Activated CD8-positive, alpha-beta memory T cell treated with anti-CD3 and anti-CD28 coated beads, Interleukin-2, amount 50 U/mL, for 1 hour (primary cell): Measurements from ENCODE around the gene SLC6A3.

Source experiments
- DNase-seq: peaks from one replicate; pipeline ENCODE4 v3.0.0-alpha.2; 2020; ENCODE audit errors: extremely low read depth

Gene SLC6A3

DNA sequence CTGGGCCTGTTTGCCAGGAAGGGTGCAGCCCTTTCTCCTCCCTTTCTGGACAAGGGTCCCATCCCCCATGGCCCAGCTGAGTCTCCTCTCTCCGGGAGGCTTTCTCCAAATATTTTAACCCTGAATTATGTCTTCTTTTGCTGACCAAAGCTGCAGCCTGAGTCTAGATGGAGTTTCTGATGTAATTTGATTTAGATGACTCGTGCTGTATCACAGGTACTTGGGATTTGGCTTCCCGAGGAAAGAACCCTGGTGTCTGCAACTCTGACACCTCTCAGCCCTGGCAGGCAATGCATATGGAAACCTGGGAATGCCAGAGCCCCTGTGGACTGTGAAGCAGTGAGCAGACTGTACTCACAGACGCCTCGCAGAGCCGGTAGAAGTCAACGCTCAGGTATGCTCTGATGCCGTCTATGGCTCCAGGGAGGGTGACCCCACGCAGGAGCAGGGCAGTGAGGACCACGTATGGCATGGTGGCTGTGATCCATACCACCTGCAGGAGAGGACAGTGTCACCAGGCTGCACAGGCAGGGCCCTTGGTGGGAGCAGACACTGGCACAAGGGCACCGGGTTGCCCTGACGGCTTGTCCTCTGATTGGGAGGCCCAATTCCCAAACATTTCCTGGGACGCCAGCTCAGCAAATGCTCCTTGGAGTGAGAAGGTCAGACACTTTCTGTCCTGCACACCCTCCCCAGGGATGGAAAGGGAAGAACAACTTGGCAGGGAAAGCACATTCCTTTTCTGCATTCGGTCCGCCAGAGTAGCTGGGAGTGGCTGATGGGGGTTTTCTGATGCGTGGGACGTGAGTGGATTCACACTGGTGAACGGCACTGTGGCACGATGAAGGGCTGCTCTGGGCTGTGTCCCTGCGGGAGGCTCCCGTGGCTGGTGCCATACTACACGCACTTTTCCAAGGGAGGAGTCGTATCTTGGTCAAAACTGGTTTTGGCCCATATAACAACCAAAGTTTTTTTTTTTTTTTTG lies 24.7 kb downstream of the SLC6A3 start:
- DNase-seq: no peak

- no peak for DNase-seq
Observed at GRCh38 chr5:1419476-1420210, 25.6 kb downstream of the SLC6A3 start.

DNA sequence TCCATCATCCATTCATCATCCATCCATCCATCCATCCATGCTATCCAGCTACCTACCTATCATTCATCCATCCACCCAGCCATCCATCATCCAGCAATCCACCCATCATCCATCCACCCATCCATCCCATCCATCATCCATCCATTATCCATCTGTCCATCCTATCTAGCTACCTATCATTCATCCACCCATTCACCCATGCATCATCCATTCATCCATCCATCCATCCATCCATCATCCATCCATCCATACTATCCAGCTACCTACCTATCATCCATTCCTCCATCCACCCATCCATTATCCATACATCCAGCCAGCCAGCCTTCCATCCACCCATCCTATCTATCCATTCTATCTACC lies 26.3 kb downstream of the SLC6A3 start:
- no peak for DNase-seq

GRCh38 chr5:1418238-1418920 lies 26.9 kb downstream of the SLC6A3 start:
- no peak for DNase-seq

- DNase-seq: no peak
Observed at GRCh38 chr5:1417586-1418225, 27.5 kb downstream of the SLC6A3 start.

GRCh38 chr5:1416856-1417469 lies 28.3 kb downstream of the SLC6A3 start:
- DNase-seq: no peak

GRCh38 chr5:1415626-1416360 lies 29.4 kb downstream of the SLC6A3 start:
- no peak for DNase-seq

GRCh38 chr5:1415059-1415425 lies 30.2 kb downstream of the SLC6A3 start:
- no peak for DNase-seq

GRCh38 chr5:1414311-1415058 lies 30.8 kb downstream of the SLC6A3 start:
- no peak for DNase-seq

DNA sequence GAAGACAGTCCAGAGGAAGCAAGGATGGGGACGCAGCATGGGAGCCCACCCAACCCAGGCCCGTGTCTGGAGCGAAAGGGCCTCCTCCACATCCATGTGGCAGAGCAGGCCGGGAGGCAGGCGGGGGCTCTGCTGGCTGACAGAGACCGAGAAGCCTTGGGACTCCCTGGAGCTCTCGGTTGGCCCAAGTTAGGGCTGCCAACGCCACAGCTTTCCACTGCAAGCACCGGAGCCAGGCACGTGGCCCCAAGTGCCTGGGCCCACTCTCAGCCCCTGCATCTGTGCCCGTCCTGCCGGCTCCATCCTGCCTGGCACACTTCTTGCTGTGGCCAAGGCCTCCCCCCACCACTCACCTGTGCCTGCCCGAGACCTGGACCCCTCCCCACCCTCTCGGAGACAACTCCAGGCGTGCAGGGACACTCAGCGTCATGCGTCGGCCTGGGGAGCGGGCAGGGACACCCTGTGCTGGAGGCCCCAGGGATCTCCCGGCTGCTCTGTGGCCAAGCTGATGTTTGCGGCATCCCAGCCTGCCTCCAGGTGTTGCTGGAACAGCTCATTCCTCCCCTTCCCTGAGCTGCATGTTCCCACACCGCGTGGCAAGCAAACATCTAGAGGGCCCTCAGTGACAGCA lies 31.5 kb downstream of the SLC6A3 start:
- no peak for DNase-seq

GRCh38 chr5:1413211-1413610 lies 32.0 kb downstream of the SLC6A3 start:
- DNase-seq: no peak

- no peak for DNase-seq
Observed at GRCh38 chr5:1412621-1413020, 32.6 kb downstream of the SLC6A3 start.

- no peak for DNase-seq
Observed at GRCh38 chr5:1412163-1412562, 33.1 kb downstream of the SLC6A3 start.

DNA sequence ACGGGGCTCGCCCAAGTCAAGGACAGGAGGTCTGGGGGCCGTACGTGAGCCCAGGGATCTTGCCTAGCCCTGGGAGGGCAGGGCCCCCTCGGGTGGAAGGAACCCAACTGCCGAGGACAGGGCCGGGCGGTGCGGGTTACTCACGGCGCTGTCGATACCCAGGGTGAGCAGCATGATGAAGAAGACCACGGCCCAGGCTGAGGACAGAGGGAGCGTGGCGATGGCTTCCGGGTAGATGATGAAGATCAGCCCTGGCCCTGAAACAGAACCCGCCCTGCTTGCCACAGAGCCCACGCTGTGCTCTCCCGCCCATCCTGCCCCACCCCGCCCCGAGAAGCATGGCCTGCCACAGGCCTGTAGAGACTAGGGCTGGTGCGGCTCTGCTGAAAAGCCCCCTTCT lies 34.1 kb downstream of the SLC6A3 start:
- DNase-seq: no peak

DNA sequence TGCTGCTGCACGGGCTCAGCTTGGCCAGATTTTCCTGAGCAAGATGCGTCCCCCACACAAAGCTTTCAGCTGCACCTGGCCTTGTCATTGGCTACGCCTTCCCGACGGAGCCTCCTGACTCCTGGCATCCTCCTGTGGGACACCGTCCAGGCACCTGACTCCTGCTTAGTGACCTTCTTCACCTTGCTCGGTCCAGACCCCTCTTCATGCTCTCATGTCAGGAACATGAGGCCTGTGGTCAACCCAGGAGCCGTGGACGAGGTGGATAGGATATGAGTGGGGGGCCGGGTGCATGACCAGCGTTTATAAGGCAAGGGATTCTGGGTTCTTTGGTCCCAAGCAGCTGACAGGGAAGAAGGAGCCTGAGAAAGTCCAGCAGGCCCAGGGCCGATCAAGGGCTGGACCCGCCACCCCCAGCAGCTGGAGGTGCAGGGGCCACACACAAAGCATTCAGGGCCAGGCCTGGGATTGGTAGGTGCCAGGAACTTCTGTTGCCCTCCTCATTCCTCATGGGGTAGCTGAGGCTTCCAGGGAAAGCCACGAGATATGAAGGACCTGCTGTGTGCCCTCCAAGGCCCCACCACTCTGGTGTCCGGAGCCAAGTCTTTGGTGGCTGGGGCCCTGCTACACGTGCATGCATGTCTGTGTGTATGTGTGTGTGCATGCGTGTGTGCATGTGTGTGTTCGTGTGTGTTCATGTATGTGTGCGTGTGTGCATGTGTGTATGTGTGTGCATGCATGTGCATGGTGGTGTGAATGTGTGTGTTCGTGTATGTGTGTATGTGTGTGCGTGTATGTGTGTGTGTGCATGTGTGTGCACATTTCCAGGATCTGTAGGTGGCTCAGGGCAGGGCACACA lies 34.9 kb downstream of the SLC6A3 start:
- DNase-seq: no peak

DNA sequence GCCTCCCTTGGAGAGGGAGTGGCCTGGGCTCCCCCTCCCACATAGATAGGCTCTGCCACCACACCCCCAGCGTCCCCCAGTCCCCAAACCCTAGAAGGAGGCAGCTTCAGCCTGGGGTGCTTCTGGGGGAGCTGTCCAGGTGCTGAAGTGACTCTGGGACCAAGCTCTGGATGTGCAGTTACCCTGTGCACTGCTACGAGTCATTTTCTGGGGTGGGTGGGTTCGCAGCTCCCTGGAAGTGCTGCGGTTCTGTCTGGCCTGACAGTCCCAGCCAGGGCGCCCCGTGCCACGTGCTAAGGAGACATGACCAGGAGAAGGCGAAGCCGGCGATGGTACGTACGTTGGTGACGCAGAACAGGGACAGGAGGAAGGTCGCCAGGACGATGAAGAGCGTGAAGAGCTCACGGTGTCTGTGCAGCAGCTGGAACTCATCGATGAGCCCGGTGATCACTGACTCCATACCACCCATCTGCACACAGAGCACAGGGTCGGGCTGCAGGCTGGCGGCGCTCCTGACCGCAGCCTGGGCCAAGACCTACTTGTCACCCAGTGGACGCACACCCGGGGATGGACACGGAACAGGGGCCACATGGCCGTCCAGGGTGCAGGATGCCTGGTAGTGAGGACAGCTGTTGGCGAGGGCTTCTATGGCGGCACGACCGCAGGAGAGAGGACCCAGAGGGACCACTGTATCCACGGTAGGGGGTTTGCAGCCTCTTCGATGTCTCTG lies 35.7 kb downstream of the SLC6A3 start:
- no peak for DNase-seq

DNA sequence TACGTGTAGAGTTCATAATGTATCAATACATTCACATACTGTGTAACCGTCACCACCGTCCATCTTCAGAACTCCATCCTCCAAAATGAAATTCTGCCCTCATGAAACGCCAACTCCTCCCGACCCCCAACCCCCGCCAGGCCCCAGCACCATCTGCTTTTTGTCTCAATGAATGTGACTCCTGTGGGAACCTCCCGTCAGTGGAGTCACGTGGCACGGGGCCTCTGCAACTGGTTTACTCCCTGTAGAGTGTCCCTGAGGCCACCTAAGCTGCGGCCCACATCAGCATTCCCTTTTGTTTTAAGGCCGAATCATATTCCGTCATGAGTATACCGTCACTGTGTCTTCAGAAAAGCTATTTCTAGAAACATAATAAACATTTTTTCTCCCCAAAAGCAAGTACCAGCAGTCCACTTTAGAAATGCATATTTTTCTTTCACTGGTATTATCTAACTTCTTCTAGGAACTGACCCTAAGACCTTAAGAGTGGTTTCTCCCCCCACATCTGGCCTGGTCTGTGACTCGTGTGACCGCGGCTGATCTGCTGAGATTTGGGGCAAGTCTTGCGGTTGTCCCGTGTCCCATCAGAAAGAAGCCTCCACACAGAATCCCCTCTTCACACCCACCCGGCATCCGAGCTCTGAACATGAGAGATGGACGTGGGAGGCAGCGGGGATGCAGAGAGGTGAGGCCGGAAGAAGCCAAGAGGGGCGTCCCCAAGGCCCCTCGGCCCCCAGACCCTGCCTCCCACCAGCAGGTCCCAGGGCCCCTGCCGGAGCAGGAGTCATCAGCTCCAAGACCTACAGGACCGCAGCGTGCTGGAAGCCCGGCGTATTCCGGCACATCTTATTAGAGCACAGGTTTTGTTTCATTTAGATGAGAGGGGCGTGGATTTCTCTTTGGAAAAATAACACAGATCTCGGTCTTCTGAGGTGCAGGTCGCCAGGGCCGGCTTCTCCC lies 38.3 kb downstream of the SLC6A3 start:
- no peak for DNase-seq
